GF-D8 (cell line): Measurements from ENCODE around the gene CELF3.

Experiments used
- DNase-seq: peaks from one replicate; lab custom pipeline; 2025; lab: John Stamatoyannopoulos, UW

Gene CELF3

GRCh38 chr1:151720974-151721787 is 4.6 kb upstream of the CELF3 start, which contains the start of gene RIIAD1:
RIIAD1 (plus strand) TSS chr1:151721522; CDS start chr1:151721537, 15 bp downstream.
- no peak for DNase-seq

DNA sequence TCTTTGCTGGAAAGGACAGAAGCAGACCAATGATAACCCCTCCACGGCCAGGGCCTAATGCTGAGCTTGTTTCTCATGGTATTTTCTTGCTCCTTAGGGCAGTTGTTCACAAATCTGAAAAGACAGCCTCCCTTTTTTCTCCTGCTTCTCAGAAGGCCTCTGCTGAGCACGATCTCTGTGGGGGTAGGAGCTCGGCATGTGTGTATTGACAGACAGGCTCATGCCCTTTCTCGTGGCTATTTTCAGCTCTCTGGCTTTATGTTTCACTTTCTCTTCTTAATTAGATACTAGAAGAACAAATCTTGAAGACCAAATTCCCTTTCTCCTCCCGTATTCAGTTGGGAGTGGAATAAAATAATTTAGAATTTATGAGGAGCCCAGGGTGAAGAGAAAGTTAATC is 4.0 kb upstream of the CELF3 start:
- no peak for DNase-seq

DNA sequence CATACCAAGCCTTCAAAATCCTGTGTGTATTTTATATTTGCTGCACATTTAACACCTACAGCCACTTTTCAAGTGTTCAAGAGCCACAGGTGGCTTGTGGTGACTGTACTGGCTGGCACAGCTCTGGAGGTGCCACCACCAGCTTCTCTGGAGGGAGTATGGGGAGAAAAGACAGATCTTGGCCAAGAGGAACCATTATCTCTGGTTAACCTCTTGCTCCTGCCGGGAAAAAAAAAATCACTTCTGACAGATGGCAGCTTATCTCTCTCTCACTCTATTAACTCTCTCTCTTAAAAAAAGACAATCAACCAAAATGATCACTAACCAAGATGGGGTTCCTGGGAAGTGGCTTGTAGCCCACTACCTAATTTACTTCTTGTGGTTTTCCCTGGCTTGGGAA is 3.5 kb upstream of the CELF3 start:
- DNase-seq, result no peak

- DNase-seq, result no peak
Measured at GRCh38 chr1:151718666-151719065, 2.1 kb upstream of the CELF3 start.

DNA sequence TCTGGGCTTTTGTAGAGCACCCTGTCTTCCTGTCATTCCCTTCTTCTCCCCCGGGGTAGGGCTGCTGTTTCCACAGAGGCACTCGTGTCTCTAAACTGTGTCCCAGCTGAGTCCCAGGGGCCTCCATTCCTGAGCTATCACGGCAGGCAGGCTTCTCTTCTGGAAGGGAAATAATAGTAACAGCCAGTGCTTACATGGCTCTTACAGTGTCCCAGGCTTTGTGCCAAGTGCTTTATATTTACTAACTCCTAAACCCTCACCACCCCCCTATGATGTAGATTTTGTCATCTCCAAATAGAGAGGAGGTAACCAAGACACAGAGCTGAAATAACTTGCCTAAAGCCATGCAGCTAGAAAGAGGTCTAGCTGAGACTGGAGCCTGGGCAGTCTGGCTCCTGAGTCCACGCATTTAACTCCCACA is 1.4 kb upstream of the CELF3 start:
- no peak for DNase-seq

- DNase-seq, result no peak
Measured at GRCh38 chr1:151716405-151716762, 219 bp downstream of the CELF3 start.

GRCh38 chr1:151715726-151716404 is 738 bp downstream of the CELF3 start:
- DNase-seq, result no peak

GRCh38 chr1:151714820-151715725 is 1.5 kb downstream of the CELF3 start:
- DNase-seq, result no peak

- DNase-seq, result no peak
Measured at GRCh38 chr1:151713874-151714273, 2.7 kb downstream of the CELF3 start.

DNA sequence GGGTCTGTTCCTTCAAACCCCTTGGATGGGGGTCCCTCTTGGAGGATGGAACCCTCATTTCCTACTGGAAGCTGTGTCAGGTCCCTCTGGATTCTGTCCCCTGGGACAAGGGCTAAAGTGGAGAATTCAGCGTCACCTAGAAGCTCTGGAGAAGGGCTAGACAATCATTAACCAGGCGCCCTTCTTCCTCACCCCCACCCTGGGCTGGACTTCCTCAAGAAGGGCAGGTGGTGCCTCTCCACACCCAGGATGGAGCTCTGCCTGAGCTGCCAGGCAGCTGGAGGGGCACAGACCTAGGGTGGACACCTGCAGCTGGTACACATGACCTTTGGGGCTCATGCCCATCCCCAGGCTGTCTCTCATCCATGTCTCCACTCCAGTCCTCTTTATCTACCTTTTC is 3.6 kb downstream of the CELF3 start:
- DNase-seq, result no peak

- no peak for DNase-seq
Measured at GRCh38 chr1:151711951-151712350, 4.7 kb downstream of the CELF3 start.

DNA sequence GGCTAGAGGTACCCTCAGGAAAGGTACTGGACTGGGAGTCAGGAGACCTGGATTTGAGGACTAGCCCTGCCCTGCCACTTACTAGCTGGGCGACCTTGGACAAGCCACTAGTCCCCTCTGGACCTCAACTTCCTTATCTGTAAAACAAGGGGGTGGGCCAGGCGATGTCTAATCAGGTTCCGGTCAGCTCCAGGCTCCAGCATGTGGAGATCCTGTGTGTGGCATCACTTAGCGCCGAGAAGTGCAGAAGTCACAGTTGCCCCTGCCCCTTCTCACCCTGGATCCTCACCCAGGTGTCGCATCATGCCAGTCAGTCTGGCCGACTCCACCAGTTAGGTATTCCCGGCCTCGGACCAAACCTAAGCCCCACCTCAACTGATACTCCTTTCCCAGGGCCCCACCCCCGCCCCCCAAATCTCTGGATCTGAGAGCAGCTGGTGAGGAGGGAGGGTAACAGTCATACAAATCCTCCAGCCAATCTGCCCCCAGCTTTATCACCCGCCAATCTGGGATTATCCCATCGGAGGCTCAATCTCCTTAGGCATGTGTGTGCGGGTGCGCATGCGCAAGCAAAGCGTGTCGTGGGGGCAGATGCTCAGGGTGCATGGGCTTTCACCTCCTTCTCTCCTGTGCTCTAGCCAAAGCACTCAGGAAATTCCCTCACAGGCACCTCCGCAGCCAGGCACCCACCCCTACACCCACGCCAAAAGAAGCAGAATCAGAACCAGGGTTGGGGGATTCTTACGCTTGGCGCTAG is 5.4 kb downstream of the CELF3 start:
- no peak for DNase-seq

DNA sequence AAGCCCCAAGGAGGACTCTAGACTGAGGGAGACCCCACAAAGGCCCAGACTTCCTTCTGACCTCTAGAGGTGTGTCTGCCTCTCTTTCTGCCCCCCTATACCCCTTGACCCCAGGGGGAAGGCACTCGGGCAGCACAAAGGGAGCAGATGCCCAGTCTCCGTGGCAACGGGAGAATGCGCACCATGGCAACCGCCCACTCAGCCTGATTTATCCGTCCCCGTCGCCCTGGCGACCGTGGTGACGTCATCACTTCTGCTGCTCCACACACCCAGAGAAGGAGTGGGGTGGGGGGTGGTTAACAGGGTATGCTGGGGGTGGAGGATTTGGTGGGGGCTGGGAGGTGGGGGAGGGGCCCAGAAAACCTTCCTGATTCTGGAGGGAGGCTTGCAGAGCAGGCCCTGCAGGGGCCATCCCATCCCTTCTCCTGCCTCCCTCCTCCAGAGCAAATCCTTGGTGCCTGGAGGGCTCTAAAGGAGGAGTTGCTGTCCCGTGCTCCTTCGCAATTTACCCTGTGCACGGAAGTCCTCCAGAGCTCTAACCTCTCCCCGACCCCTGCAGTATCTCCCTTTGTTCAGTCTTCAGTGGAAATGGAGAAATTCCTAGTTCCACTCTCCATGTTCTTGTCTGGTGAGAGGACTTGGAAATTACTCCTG is 6.3 kb downstream of the CELF3 start:
- DNase-seq, result no peak

DNA sequence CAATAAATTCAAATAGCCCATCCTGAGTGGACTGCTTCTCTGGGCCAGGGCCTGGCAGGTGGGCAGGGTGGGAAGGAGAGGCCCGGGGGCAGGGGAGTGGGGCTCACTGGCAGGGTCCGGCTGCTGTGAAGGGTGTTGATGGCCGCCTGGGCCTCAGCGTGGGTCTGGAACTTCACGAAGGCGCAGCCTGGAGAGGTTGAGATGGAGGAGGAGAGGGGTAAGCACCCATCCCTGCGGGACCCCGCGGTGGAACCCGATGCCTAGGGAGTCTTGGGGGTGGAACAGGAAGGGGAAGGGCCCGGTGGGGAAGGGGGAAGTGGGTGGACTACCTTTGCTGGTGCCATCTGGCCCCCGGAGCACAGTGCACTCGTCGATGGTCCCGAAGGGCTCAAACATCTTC is 7.7 kb downstream of the CELF3 start:
- DNase-seq, result no peak

DNA sequence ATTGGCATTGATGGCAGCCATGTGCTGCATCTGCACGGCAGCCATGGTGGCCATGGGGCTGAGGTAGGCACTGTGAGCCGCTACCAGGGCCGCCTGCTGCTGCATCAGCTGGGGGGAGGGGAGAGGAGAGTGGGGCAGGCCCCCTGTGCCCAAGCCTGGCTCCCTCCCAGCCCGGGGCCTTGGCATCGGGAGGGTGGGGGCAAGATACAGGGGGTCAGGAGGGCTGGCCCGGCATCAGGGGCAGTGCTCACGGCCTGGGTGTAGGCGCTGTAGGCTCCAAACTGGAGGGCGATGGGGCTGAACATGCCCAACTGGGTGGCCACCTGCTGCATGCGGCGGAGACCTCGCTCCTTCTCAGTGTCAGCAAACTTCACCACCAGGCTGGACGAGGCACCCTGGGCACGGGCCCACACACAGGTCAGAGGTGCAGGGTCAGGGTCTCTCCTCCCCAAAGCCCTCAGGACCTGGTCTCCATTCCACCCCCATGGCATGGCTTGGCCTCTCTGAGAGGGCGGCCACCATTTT is 9.0 kb downstream of the CELF3 start:
- DNase-seq, result no peak

DNA sequence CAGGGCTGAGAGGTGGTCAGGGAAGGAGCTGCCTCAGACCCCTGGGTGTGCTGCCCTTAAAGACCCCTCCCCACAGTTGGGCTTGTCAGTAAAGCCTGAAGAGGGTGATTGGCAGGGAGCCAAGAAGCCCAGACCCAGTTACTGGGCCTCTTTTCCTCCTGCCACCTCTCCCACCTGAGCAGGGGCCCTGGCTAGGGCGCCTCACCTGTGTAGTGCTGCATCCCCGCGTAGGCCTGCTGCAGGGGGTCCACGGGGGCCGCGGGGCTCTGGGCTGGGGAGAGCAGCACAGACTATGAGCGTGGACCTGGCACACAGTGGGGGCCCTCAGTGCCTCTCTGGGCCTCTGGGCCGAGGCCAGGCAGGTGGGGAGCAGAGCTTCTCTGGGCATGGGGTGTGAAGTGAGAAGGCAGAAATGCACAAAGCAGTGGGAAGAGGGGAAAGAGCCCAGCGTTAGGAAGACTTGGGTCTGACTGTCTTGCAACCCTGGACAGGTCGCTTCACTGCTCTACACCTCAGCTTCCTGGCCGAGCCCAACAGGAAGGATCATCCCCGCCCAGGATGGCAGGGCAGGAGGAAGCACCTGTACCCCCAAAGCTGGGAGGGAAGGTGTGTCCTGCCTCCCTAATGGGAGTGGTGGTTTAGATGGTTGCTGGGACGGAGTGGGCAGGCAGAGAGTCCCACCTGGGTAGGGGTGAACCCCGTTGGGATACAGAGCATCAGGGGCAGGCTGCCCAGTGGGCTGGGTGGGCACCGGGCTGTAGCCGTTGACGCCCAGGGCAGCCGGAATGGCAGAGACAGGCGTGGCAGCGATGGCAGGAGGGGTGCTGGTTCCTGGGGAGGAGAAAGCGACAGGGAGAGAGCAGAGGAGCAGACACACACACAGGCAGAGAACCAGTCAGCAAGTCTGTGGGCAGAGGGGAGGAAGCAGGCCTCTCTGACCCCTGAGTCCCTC is 9.9 kb downstream of the CELF3 start:
- DNase-seq, result no peak

GRCh38 chr1:151705753-151706463 is 10.7 kb downstream of the CELF3 start:
- no peak for DNase-seq

GRCh38 chr1:151705146-151705545 is 11.5 kb downstream of the CELF3 start:
- no peak for DNase-seq

GRCh38 chr1:151704246-151704645 is 12.4 kb downstream of the CELF3 start:
- no peak for DNase-seq
